ENCODE data around the gene ACSL1.

GRCh38 chr4:184768296-184768695 is 57.5 kb downstream of the ACSL1 start:
- TF ChIP-seq POLR2AphosphoS5 (IDR thresholded peaks at IDR 0.05; ENCODE audit: borderline replicate concordance, low read depth, low read length) (no peak), EZH2 (IDR thresholded peaks at IDR 0.05) (no peak)
